Hematopoietic multipotent progenitor cell treated with erythropoietin and hydrocortisone succinate and interleukin-3 and kit ligand, for 4 days (in vitro differentiated cells): ENCODE data around the gene STAC3.

Experiments used
- DNase-seq: peaks from one replicate; pipeline ENCODE4 v3.0.0-alpha.2; 2015

STAC3 gene

DNA sequence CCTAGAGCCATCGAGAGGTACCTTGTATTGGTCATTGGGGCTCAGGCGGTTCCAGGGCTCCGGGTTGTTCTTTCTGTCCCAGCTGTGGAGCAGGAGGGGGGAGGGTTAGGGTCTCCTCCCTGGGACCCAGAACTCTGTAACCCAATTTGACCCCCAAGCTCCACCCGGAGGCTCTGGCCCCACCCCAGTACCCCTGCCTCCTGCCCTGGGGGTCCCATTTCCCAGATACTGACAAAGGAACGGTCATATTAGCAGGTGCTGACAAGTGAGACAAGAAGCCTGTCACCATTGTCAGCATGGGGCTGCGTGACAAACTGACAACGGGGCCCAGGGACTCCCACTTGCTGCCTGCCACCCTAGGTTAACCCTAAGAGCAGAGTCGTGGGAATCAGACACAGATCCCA is 15.3 kb downstream of the STAC3 start:
- DNase-seq: no peak

DNA sequence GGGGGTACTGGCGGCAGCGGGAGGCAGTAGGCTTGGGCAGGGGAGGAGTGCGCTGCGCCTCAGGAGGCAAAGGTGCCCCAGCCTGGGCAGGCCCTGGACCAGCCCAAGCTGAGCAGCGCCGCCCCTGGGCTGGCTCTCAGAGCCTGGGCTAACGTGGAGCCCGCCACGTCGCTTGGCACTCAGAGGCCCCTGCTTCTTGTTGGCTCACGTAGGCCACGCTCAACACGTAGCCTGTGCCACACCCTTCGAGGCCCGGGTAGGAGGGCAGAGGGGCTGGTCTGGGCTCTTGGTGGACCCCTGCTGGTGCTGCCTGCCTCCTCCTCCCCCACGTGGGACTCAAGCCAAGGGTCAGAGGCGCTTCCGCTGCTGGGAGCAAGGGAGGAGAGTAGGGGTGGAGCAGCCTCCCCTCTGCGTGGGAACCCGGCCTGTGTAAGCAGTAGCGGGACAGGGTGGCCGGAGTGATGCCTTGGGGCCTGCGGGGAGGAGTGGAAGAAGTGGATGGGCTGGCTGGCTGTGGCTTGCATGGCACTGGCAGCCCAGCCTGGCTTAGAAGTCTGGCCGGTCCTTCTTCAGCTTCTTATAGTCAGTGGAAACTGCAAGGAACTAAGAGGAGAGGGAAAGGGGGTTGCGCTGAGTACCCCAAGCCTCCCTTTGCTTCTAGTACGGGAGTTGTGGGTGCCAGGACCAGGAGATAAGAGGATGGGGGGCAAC is 15.8 kb downstream of the STAC3 start:
- no peak for DNase-seq

DNA sequence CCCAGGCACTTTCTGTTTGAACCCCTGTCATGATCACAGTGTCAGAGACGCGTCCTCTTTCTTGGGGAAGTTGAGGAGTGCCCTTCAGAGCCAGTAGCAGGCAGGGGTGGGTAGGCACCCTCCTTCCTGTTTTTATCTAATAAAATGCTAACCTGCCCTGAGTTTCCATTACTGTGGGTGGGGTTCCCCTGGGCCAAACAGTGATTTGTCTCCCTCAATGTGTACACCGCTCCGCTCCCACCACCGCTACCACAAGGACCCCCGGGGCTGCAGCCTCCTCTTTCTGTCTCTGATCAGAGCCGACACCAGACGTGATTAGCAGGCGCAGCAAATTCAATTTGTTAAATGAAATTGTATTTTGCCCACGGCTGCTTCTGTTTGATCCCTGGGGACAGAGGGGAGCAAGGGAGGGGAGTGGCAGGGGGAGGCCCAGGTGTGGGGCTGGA is 16.4 kb downstream of the STAC3 start:
- no peak for DNase-seq

DNA sequence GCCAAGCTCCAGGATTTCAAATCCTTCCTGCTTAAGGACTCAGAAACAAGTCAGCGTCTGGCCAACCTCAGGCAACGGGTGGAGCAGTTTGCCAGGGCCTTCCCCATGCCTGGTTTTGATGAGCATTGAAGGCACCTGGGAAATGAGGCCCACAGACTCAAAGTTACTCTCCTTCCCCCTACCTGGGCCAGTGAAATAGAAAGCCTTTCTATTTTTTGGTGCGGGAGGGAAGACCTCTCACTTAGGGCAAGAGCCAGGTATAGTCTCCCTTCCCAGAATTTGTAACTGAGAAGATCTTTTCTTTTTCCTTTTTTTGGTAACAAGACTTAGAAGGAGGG is 16.8 kb downstream of the STAC3 start:
- no peak for DNase-seq

DNA sequence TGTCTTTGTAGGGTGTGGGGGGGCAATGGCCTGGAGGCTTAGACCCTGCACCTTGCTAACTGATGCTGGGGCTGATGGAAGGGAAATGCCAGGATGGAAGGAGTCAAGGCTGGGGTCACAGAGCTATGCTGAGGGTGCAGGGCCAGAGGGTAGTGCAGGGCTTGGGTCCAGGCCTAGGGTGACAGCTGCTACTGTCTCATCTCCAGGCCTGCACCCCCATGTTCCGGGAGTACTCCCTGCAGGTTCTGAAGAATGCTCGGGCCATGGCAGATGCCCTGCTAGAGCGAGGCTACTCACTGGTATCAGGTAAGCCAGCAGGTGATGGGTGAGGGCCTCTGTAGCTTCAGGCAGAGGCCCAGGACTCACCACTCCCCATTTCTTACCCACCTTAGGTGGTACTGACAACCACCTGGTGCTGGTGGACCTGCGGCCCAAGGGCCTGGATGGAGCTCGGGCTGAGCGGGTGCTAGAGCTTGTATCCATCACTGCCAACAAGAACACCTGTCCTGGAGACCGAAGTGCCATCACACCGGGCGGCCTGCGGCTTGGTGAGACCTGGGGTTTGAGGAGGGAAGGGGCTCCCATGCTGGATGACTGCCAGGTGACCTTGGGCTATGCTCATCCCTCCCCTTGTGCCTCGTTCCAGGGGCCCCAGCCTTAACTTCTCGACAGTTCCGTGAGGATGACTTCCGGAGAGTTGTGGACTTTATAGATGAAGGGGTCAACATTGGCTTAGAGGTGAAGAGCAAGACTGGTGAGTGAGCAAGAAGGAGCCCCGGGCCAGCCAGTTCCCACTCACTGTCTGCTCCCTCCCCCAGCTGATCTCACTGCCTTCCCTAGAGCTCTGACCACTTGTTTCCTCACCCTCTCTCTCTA is 17.4 kb downstream of the STAC3 start:
- DNase-seq: no peak

DNA sequence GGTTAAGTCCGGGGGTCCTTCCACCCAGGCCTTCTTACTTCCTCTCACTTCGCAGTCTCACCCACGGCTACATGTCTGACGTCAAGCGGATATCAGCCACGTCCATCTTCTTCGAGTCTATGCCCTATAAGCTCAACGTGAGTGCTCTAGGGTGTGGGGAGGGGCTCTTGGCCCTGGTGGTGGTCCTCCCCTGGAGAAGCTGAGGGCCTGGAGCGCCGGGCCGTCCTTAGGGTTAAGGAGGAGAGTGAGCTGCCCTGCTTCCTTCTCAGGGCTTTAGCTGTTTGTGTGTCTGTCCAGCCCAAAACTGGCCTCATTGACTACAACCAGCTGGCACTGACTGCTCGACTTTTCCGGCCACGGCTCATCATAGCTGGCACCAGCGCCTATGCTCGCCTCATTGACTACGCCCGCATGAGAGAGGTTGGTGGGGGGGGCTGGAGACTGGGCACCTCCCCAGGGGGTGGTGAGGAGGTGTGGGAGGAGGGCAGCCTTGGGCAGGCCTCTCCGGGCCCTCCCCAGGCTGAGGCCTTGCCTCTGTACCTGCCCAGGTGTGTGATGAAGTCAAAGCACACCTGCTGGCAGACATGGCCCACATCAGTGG is 18.7 kb downstream of the STAC3 start:
- no peak for DNase-seq

DNA sequence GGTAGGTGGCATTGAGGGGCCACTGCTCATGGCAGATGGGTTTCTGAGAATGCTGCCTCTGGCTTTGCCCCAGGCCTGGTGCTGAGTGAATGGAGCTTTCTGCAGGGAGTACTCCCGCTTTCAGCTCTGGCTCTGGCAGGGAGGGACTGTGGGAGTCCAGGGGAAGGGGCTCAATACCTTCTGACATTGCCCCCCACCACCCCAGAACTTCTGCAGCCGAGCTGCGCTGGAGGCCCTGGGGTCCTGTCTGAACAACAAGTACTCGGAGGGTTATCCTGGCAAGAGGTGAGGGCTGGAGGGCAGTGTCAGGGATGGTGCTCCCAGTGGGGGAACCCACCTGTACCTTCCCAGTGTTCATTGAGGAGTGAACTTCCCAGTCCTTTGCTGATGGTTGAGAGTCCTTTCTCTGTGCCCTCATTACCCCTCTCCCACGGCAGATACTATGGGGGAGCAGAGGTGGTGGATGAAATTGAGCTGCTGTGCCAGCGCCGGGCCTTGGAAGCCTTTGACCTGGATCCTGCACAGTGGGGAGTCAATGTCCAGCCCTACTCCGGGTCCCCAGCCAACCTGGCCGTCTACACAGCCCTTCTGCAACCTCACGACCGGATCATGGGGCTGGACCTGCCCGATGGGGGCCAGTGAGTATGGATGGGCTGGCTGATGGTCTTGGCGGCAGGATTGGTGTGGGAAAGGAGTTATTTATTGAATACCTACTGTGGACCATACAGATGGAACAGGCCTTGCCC is 19.5 kb downstream of the STAC3 start:
- DNase-seq: no peak

DNA sequence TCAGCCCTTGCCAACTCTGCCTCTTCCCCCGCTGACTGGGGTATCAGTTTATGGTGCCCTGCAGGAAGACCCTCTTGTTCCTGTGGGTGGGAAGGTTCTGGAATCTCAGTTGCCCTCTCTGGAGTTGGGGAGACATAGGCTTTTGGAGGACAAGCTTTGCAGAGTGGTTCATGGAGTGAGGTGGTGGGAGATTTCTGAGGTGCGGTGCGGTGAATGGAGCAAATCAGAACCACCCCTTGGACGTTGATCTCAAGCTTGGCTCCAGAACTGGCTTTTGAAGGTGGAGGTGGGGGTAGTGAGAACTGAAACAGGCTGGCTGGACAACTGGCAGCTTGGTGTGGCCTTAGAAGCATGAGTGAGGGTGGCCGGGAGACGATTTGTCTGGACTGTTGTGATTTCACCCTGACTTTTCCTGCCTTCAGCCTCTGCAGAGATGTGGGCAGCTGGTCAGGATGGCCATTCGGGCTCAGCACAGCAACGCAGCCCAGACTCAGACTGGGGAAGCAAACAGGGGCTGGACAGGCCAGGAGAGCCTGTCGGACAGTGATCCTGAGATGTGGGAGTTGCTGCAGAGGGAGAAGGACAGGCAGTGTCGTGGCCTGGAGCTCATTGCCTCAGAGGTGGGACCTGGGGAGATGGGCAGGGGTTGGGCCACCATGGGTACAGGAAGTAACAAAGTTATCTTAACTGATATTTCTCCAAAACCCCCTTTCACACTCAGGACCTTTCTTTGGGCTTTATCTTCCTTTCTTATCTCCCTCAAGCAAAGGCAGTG is 20.4 kb downstream of the STAC3 start:
- no peak for DNase-seq

DNA sequence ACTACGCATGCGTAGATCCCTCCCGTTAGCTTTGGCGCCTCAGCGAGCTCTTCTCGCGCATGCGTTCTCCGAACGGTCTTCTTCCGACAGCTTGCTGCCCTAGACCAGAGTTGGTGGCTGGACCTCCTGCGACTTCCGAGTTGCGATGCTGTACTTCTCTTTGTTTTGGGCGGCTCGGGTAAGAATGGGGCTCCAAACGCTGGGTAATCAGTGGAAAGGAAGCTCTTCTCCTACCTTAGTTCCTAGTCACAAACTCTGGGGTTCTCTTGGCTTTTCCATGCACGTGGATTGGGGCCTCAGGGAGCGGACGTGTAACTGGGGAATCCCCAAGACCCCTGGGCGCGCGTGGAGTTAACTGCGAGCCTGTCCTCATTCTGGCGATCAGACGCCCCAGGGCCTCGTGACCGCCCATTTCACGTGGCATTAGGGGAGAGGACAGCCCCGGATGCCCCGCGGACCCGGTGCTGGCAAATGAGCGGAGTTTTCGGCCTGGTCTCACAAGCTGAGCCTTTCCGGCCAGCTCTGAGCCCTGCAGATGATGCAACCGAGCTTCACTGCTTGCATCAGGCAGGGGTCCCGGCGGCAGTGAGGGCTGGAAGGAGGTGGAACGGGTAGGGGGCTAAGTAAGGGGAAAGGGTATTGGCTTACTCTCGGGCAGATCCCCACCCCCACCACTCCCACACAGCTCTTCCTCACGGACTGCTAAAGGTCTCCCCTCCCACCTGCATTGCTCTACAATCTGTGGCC is 21.2 kb downstream of the STAC3 start, which contains the start of gene SHMT2:
Gene SHMT2, plus strand, starts transcription at position 78 of the 747 bp plus-strand sequence. Its CDS starts 68 bp downstream, at position 146.
- DNase-seq: peak; percentile 99

DNA sequence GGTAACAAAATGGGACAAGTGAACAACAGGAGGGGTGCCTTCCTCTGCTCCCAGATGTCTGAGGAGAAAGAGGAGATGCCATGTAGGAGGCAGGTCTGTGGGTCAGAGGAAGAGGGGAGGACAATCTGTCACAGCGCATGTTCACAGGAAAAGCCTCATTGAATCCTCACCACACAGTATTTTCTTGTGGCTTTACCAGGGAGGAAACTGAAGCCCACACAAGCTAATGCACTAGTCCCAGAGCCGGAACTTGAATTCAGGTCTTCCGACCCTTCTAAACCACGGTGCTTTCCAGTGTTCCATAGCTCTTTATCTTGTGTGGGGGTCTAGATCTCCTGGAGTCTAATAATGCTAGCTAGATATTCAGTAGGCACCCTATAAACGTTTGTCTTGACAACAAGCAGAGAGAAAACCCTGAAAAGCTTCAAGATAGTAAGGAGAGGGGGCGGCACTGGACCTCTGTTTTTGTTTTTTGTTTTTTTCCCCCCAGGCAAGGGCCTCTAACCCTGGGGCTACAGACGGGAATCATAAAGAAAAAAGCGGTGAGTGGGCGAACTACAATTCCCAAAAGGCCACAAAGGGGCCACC is 21.8 kb downstream of the STAC3 start:
- peak; percentile 77 for DNase-seq

DNA sequence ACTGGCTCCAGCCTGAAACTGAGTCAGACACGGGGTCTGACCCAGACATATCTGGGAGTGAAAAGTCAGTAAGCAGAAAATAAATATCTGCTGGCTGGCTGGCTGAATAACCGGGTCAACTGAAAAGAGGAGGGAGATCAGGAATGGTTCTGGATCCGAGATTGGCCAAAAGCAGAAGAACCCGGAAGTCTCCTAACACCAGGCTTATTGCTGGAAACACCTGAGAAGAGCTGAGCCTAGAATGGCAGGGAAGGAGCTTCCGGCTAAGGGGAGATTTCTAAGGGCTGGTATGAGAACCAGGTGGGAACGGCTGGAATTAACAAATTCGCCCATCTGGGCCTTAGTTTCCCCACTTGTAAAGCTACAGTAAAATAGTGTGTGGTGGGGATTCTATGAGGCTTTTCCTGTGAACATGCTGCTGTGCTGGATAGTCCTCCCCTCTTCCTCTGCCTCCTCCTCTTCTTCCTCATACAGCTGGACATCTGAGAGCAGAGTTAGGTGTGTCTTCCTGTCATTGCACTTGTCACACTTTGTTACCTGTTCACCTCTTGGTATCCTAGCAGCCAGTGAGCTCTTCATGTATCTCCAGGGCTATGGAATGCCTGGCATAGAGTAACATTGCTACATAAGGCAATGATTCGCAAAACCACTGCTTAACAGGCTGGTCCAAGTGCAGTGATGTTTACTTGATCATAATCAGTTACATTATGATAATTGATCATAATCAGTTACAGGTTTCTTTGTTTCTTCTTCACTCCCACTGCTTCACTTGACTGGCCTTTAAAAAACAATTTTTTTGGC is 23.5 kb downstream of the STAC3 start:
- no peak for DNase-seq

DNA sequence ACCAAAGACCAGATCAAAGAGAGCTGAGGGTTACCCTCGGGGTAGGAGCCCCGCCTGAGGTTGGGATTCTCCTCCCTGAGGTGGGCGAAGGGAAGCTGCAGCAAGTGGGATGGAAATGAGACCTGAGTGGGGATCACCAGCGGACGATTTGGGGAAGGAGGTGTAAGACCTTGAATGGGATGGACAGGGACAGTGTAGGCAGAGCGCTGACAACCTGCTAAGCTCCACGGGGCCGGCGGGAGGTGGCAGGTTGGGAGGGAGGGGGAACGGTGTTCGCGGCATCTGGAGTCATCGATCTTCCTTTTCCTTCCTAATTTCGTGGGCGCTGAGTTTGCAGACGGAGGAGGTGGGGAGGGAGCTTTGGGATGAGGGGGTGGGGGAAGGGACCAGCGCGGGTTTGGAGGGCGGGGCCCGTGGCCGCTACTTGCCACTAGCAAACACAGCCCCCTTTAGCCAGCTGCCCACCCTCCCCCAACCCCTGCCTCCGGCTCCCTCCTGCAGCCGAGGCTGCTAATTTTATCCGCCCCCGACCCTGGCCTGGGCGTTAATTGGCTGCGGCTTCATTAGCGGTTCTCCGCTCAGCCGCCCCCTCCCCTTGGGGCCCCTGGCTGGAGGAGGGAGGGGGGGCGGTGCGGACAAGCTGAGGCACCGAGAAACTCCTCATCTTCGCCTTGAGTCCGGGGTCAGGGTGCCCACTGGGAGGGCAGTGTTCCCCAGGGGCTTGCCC is 24.2 kb downstream of the STAC3 start:
- DNase-seq: no peak

DNA sequence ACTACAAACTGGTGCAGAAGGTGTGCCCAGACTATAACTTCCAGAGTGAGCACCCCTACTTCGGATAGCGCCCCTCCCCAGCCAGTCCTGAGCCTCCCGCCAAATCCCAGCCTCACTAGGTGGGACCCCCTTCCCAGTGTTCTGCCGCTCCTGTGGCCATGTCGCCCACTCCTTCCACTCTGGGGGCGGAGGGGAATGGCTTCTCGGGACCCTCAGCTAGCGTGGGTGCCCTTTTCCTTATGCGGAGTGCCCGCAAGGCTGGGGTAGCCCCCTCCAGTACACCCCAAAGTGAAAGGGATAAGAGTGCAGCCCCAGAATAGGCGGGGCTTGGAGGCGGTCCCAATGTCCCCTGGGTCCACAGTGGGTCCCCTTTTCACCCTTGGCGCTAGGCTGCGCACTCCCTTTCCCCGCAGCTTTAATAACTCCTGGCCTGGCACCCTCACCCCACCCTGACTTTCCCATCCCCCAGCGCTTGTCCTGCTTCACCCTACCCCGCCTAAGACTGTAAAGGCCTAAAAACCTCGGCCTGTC is 25.2 kb downstream of the STAC3 start:
- no peak for DNase-seq

DNA sequence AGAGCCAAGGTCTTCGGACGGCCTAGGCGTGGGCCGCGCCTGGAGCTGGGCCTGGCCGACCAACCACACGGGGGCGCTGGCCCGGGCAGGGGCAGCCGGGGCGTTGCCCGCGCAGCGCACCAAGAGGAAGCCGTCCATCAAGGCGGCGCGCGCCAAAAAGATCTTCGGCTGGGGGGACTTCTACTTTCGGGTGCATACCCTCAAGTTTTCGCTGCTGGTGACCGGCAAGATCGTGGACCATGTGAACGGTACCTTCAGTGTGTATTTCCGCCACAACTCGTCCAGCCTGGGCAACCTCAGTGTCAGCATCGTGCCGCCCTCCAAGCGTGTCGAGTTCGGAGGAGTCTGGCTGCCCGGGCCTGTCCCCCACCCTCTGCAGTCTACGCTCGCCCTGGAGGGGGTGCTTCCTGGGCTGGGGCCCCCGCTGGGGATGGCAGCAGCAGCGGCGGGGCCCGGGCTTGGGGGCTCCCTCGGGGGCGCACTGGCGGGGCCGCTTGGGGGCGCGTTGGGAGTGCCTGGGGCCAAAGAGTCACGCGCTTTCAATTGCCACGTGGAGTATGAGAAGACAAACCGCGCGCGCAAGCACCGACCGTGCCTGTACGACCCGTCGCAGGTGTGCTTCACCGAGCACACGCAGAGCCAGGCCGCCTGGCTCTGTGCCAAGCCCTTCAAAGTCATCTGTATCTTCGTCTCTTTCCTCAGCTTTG is 25.9 kb downstream of the STAC3 start:
- DNase-seq: peak; percentile 87

DNA sequence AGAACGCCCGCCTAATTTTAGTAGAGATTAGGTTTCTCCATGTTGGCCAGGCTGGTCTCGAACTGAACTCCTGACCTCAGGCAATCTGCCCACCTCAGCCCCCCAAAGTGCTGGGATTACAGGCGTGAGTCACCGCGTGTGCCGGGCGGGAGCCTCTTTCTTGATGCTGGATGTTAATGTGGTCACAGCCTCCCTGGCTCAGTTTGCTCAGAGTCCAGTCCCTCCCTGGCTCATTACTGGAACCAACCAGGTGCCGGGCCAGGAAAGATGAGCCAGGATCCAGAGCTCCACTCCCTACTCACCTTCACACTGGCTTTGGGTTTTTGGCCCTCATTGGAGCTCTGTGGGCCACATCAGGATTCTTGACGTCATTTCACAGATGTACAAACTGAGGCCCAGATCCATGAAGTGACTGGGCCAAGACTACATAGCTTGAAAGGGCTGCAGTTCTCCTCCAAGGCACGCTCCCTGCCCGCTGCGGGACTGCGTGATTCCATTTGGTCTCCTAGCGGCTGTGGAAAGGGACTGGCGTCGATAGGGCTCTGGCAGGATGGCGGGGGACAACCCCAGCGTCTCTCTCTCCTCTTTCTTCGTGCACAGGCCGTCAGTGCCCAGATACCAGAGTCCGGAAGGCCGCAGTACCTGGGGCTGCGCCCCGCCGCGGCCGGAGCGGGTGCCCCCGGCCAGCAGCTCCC is 26.6 kb downstream of the STAC3 start:
- no peak for DNase-seq

DNA sequence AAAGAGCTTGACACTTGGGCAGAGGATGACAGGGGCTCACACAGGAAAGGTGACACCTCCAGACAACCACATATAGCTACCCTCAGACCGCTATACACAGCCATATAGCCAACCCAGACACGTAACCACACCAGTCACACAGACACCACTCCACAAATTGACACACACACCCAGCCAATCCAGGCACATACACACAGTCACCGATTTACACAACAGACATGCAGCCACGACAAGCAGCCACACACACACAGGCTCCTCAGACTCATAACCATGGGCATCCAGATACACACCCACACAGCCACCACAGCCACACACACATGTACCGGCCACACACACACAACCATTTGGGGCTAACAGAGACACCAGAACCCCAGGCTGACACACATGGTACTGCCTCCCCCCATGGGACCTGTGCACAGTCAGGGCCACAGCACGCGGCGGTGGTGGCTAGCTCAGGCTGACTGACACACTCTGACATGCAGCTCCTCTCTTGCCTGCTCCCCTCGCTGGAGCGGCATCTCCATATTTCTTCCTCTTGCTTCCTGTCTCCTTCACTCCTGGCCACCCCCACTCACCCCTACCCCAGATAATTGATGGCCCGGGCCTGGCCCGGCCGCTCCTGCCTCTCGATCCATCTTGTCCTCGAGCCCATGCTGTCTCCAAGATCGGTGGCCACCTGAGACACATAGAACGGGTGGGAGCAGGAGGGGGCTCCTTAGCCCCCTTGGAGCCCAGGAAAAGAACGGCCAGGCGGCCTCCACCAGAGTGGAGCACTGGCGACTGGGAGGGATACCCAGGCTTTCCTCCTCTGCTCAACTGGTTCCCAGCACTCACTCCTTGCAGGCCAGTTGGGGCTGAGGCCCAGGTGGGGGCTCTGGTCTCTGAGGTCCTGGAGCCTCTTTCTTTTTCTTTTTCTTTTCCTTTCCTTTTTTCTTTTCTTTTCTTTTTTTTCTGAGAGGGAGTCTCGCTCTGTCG is 27.5 kb downstream of the STAC3 start:
- no peak for DNase-seq
